Osteocyte (in vitro differentiated cells): ENCODE results near the gene LTC4S. TPM values are rescaled to one million over a fixed set of nuclear protein-coding genes. Genes with fewer than 3 reads are reported as not detected.

Source experiments
- DNase-seq: peaks from one replicate; pipeline ENCODE4 v3.0.0; 2021; ENCODE audit warnings: mixed read lengths; ENCODE audit not compliant: unreplicated experiment; ENCODE audit errors: extremely low spot score
- H3K27ac Mint-ChIP-seq: one replicate; pipeline ENCODE4 v1.8.0; 2021; ENCODE audit warnings: mild to moderate bottlenecking, mixed read lengths; ENCODE audit not compliant: unreplicated experiment
- H3K27me3 Mint-ChIP-seq: one replicate; pipeline ENCODE4 v1.8.0; 2021; ENCODE audit warnings: mixed read lengths; ENCODE audit not compliant: unreplicated experiment
- H3K36me3 Mint-ChIP-seq: one replicate; pipeline ENCODE4 v1.8.0; 2021; ENCODE audit warnings: mixed read lengths; ENCODE audit not compliant: unreplicated experiment
- H3K4me1 Mint-ChIP-seq: one replicate; pipeline ENCODE4 v1.8.0; 2021; ENCODE audit warnings: mixed read lengths; ENCODE audit not compliant: unreplicated experiment
- H3K4me3 Mint-ChIP-seq: one replicate; pipeline ENCODE4 v1.8.0; 2021; ENCODE audit warnings: mild to moderate bottlenecking, moderate library complexity, mixed read lengths; ENCODE audit not compliant: unreplicated experiment
- H3K9me3 Mint-ChIP-seq: one replicate; pipeline ENCODE4 v1.8.0; 2021; ENCODE audit warnings: mixed read lengths; ENCODE audit not compliant: unreplicated experiment
- CTCF ChIP-seq: fragments of 200-600 bp; sonication (generic); IDR thresholded peaks from 2 replicates; pipeline ENCODE4 v1.5.0; 2021; ENCODE audit warnings: antibody characterized with exemption, mild to moderate bottlenecking, moderate library complexity
- total RNA-seq: library from RNA; stranded (reverse); gene quantifications from 2 replicates; pipeline ENCODE4 v1.2.1, GENCODE V29; 2021

LTC4S gene
- total RNA-seq, 1 donor from 2014 or later = 2.4 TPM

- Mint-ChIP-seq H3K27ac (peak overlapping the region; percentile 91), H3K27me3 (no peaks in the 10 kb centered on the region), H3K36me3 (peaks cover 21% of the 10 kb centered on the region), H3K4me1 (peaks cover 61% of the 10 kb centered on the region), H3K4me3 (no peak overlapping the region), H3K9me3 (no peaks in the 10 kb centered on the region)
- DNase-seq = no peak
- no peak for TF ChIP-seq CTCF
Measured at GRCh38 chr5:179766726-179767455, 26.9 kb upstream of the LTC4S start.

GRCh38 chr5:179767496-179768100 is 26.2 kb upstream of the LTC4S start:
- Mint-ChIP-seq H3K36me3 (peaks cover 28% of the 10 kb centered on the region), H3K4me1 (peaks cover 54% of the 10 kb centered on the region), H3K27ac (no peak overlapping the region), H3K27me3 (no peaks in the 10 kb centered on the region), H3K4me3 (no peak overlapping the region), H3K9me3 (no peaks in the 10 kb centered on the region)
- no peak for TF ChIP-seq CTCF
- no peak for DNase-seq

- no peak overlapping the region for H3K27ac Mint-ChIP-seq
- H3K36me3 Mint-ChIP-seq = peaks cover 36% of the 10 kb centered on the region
- H3K27me3 Mint-ChIP-seq = no peaks in the 10 kb centered on the region
- H3K9me3 Mint-ChIP-seq = no peaks in the 10 kb centered on the region
- peaks cover 45% of the 10 kb centered on the region for H3K4me1 Mint-ChIP-seq
- peak; percentile 14 for TF ChIP-seq CTCF
- H3K4me3 Mint-ChIP-seq = no peak overlapping the region
- DNase-seq = no peak
Measured at GRCh38 chr5:179768326-179769085, 25.3 kb upstream of the LTC4S start.

- Mint-ChIP-seq H3K4me3 (no peak overlapping the region), H3K27me3 (no peaks in the 10 kb centered on the region), H3K27ac (no peak overlapping the region), H3K36me3 (peaks cover 41% of the 10 kb centered on the region), H3K9me3 (no peaks in the 10 kb centered on the region), H3K4me1 (peaks cover 37% of the 10 kb centered on the region)
- TF ChIP-seq CTCF = no peak
- no peak for DNase-seq
Measured at GRCh38 chr5:179769271-179769670, 24.5 kb upstream of the LTC4S start.

GRCh38 chr5:179769796-179770195 is 24.0 kb upstream of the LTC4S start:
- peaks cover 41% of the 10 kb centered on the region for H3K36me3 Mint-ChIP-seq
- no peak overlapping the region for H3K4me3 Mint-ChIP-seq
- H3K4me1 Mint-ChIP-seq = peaks cover 32% of the 10 kb centered on the region
- H3K27ac Mint-ChIP-seq = no peak overlapping the region
- no peak for DNase-seq
- H3K27me3 Mint-ChIP-seq = no peaks in the 10 kb centered on the region
- H3K9me3 Mint-ChIP-seq = no peaks in the 10 kb centered on the region
- TF ChIP-seq CTCF = no peak
